GM15510 (cell line): ENCODE data around the gene SDHA.

ENCODE experiments used
- POLR2A ChIP-seq: IDR thresholded peaks from 3 replicates; pipeline ENCODE4 v1.6.1; 2011; ENCODE audit warnings: borderline replicate concordance; ENCODE audit not compliant: insufficient read length; ENCODE audit errors: extremely low read depth

Gene SDHA

DNA sequence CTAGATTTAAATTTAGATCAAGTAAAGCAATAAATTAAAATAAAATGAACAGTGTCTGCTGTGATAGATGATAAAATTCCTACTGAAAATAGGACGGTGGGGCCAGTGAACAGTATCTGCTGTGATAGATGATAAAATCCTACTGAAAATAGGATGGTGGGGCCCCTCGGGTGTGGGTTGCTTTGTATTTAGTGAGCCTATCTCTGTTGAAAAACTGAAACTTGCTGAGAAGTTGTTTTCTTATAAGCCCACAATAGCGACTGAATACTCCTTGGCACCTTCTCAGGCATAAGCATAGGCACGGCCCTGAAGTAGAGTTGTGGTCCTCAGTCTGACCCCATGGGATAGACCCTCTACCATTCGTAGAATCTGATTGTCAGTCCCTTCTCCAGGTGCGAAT is 5.7 kb downstream of the SDHA start:
- TF ChIP-seq POLR2A, result no peak

DNA sequence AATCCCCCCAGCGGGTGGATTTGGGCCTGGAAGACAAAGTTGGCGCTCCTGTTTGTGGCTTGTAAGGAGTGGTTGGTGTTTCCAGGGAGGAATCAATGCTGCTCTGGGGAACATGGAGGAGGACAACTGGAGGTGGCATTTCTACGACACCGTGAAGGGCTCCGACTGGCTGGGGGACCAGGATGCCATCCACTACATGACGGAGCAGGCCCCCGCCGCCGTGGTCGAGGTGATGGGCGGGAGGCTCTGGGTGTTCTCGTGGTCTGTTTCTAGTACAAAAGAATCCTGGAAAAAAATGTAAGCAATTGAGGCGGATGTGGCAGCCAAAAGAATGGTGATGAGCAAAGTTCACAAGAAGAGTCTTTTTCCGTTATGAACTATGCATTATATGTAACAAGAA is 7.2 kb downstream of the SDHA start:
- no peak for TF ChIP-seq POLR2A

DNA sequence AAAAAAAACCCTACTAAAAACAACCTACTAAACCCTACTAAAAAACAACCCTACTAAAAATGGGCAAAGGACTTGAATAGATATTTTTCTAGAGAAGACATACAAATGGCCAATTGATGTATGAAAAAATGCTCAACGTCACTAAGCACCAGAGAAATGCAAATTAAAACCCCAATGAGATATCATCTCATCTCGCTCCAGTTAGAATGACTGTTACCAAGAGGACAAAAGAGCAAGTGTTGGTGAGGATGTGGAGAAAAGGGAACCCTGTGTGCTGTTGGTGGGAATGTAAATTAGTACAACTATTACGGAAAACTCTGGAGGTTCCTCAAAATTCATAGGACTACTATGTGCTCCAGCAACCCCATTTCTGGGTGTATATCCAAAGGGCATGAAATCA is 10.8 kb downstream of the SDHA start:
- no peak for TF ChIP-seq POLR2A

- no peak for TF ChIP-seq POLR2A
These were observed 12.6 kb downstream of the SDHA start for GRCh38 chr5:230711-231110.

DNA sequence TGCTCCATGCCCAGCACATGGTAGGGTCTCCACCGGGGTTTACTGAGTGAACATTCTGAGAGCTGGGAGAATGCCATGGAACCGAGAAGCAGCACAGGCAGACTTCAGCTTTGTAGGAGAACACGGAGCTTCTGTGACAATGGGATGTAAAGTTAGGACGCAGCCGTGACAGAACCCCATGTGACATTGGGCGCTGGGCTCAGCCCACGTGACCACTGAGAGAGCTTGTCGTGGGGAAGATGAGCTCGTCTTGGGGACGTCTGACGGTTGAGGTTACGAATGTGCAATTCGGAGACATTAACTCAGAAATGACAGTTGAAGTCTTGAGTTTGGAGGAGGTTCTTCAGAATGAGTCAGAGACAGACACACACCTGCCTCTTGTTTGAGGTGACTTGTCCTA is 13.5 kb downstream of the SDHA start:
- no peak for TF ChIP-seq POLR2A

- TF ChIP-seq POLR2A, result no peak
These were observed 16.3 kb downstream of the SDHA start for GRCh38 chr5:234450-234849.

- no peak for TF ChIP-seq POLR2A
These were observed 34.4 kb downstream of the SDHA start for GRCh38 chr5:252546-252945.

DNA sequence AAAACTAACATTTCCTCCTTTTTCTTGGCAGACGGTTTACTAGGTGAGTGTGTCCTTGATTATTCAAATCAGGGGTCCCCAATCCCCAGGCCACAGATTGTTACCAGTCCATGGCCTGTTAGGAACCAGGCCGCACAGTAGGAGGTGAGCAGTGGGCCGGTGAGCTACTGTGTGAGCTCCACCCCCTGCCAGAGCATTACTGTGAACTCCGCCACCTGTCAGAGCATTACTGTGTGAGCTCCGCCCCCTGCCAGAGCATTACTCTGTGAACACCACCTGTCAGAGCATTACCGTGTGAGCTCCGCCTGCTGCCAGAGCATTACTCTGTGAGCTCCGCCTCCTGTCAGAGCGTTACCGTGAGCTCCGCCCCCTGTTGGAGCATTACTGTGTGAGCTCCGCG is 39.0 kb downstream of the SDHA start:
- TF ChIP-seq POLR2A, result no peak

- no peak for TF ChIP-seq POLR2A
These were observed 46.2 kb downstream of the SDHA start for GRCh38 chr5:264338-264737.

DNA sequence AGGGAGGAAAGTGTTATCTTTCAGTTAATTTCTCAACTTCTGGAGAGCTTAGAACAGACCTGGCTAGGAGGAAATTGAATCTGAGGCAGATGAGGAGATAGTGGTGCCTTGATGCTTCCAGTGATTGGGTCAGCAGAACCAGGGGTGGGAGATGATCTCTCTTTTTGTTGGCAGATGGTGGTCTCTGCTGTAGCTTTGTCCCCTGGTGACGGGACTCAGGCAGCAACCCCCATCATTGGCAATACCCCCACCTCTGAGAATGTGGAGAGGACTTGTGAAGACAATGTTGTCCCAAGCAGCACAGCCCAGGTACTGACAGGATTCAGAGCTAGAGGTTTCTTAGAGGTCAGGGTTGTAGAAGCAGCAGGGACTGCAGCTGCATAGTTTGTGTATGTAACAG is 49.6 kb downstream of the SDHA start:
- TF ChIP-seq POLR2A, result no peak

GRCh38 chr5:270340-270739 is 52.2 kb downstream of the SDHA start:
- TF ChIP-seq POLR2A, result no peak

GRCh38 chr5:278646-279045 is 60.5 kb downstream of the SDHA start:
- no peak for TF ChIP-seq POLR2A

GRCh38 chr5:285991-286557 is 68.0 kb downstream of the SDHA start:
- no peak for TF ChIP-seq POLR2A

- TF ChIP-seq POLR2A, result no peak
These were observed 80.6 kb downstream of the SDHA start for GRCh38 chr5:298737-299125.

DNA sequence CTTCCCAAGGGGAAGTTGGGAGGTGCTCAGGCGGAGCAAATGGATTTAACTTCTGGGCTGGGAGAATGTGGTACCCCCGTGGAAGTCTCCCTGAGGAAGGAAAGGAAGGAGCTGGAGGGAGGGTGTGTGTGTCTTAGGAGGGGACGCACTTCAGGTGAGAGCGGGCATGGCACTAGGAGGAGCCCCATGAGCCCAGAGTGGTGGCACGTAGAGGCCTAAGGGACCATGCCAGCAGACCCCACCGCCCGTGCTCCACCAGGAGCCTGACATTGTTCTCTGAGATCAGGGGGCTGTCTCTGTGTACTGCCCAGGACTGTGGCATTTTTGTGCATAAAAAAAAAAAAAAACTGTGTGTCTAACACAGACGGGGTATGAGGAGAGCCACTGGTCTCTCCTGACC is 84.8 kb downstream of the SDHA start:
- TF ChIP-seq POLR2A, result no peak

GRCh38 chr5:305050-305449 is 86.9 kb downstream of the SDHA start:
- no peak for TF ChIP-seq POLR2A

- no peak for TF ChIP-seq POLR2A
These were observed 87.3 kb downstream of the SDHA start for GRCh38 chr5:305459-305858.

GRCh38 chr5:306011-306805 is 88.1 kb downstream of the SDHA start:
- no peak for TF ChIP-seq POLR2A
